Measurements from ENCODE around the gene DHRS4L2.

DNA sequence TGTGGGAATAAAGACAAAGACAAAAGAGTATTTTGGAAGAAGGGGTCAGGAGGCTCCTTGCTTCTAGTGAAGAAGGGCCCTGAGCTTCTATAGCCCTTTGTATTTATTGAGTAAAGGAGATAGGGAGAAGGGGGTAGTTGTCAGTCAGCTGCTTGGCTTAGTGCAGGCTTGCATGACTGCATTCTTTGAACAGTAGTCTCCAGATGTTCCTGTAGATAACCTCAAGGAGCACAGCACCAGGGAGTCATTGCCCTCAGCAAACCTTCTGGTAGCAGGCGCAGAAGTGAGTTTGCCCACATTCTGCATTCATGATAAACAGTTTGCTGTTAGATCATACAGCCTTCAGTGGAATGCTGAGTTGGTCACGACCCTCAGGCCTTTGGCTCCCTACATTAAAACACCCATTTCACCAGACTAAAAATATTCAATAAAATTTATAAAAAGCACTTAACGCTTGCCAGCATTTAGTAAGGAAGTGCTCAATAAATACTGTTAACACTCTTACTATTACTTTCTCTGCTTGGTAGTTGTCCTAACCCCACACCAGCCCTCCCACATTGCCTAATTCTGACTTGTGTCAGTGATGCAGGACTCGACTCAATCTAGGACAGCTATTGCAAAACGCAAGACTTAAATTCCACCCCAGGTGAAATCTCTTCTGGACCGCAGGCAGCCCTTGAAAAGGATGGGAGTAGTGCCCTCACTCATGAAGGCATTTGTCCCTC is 38.2 kb upstream of the DHRS4L2 start:
- TF ChIP-seq POLR2AphosphoS5 (IDR thresholded peaks at IDR 0.05; ENCODE audit: low read depth, low read length) (no peak), TAF1 (IDR thresholded peaks at IDR 0.05; ENCODE audit: borderline replicate concordance, insufficient read depth, low read length) (no peak), SIN3A (IDR thresholded peaks at IDR 0.05; ENCODE audit: borderline replicate concordance, insufficient read depth, low read length) (no peak), FOXP2 (optimal IDR thresholded peaks at IDR 0.05; ENCODE audit: borderline replicate concordance, extremely low read depth, extremely low read length, insufficient read depth) (no peak)
- TF ChIP-seq, protein P1, sequence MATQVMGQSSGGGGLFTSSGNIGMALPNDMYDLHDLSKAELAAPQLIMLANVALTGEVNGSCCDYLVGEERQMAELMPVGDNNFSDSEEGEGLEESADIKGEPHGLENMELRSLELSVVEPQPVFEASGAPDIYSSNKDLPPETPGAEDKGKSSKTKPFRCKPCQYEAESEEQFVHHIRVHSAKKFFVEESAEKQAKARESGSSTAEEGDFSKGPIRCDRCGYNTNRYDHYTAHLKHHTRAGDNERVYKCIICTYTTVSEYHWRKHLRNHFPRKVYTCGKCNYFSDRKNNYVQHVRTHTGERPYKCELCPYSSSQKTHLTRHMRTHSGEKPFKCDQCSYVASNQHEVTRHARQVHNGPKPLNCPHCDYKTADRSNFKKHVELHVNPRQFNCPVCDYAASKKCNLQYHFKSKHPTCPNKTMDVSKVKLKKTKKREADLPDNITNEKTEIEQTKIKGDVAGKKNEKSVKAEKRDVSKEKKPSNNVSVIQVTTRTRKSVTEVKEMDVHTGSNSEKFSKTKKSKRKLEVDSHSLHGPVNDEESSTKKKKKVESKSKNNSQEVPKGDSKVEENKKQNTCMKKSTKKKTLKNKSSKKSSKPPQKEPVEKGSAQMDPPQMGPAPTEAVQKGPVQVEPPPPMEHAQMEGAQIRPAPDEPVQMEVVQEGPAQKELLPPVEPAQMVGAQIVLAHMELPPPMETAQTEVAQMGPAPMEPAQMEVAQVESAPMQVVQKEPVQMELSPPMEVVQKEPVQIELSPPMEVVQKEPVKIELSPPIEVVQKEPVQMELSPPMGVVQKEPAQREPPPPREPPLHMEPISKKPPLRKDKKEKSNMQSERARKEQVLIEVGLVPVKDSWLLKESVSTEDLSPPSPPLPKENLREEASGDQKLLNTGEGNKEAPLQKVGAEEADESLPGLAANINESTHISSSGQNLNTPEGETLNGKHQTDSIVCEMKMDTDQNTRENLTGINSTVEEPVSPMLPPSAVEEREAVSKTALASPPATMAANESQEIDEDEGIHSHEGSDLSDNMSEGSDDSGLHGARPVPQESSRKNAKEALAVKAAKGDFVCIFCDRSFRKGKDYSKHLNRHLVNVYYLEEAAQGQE (IDR thresholded peaks at IDR 0.05; ENCODE audit: insufficient read depth in 1 of 2, low read depth in 2 of 2, low read length in 2 of 2) = no peak

Measured in PFSK-1 (cell line).